Peyer's patch (tissue), 4 donors: ENCODE measurements around the gene TFDP1.

Source experiments
- POLR2A ChIP-seq, 2 donors: fragments of 450-650 bp; IDR thresholded peaks; one replicate each; pipeline ENCODE4 v1.5.1; 2017; ENCODE audit warnings: antibody characterized with exemption in 2 of 2, mild to moderate bottlenecking in 2 of 2, moderate library complexity in 2 of 2
- TF ChIP-seq, protein P1 (sequence below), 6 experiments: fragments of 450-650 bp in 4 of 6; fragments of 200-600 bp in 2 of 6; sonication (generic) in 1 of 6; IDR thresholded peaks; one replicate each; pipeline ENCODE4 v1.5.1; 2017 to 2019; ENCODE audit warnings: antibody characterized with exemption in 6 of 6, mild to moderate bottlenecking in 3 of 6, moderate library complexity in 1 of 6

DNA sequence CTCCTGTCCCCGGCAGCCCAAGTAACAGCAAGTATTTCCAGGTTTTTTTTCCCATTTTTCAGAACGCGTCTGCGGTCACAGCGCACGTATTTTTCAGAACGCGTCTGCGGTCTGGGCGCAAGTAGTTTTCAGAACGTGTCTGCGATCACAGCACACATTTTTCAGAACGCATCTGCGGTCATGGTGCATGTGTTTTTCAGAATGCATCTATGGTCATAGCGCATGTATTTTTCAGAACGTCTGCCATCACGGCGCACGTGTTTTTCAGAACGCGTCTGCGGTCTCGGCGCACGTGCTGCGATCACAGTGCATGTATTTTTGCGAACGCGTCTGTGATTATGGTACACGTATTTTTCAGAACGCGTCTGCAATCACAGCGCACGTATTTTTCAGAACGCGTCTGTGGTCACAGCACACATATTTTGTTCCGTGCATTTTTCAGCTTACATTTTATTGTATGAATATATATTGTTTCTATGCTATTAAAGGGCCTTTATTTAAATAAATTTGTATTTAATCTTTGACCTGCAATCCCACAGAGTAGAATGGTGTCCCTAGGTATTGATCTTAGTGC lies 53.7 kb downstream of the TFDP1 start:
- TF ChIP-seq, protein P1, sequence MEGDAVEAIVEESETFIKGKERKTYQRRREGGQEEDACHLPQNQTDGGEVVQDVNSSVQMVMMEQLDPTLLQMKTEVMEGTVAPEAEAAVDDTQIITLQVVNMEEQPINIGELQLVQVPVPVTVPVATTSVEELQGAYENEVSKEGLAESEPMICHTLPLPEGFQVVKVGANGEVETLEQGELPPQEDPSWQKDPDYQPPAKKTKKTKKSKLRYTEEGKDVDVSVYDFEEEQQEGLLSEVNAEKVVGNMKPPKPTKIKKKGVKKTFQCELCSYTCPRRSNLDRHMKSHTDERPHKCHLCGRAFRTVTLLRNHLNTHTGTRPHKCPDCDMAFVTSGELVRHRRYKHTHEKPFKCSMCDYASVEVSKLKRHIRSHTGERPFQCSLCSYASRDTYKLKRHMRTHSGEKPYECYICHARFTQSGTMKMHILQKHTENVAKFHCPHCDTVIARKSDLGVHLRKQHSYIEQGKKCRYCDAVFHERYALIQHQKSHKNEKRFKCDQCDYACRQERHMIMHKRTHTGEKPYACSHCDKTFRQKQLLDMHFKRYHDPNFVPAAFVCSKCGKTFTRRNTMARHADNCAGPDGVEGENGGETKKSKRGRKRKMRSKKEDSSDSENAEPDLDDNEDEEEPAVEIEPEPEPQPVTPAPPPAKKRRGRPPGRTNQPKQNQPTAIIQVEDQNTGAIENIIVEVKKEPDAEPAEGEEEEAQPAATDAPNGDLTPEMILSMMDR (IDR thresholded peaks at IDR 0.05): no peak
- no peak for TF ChIP-seq POLR2A (IDR thresholded peaks at IDR 0.05)
